Heart right ventricle (tissue), 16 donors: Measurements from ENCODE around the gene RBBP4. TPM values are rescaled to one million over a fixed set of nuclear protein-coding genes. Genes with fewer than 3 reads are reported as not detected.
"Not testable (repeated sequence)": the region's sequence is repeated elsewhere in the genome, so short reads cannot be mapped to it uniquely, and the experiment has no call there.

Source experiments
- ATAC-seq, 8 donors: fragments of 200-7000 bp; cut with Tn5 transposase; one replicate each; pipeline ENCODE4 v1.9.1; 2020; ENCODE audit warnings: mild to moderate bottlenecking in 8 of 8, moderate library complexity in 8 of 8, moderate number of reproducible peaks in 1 of 8
- DNase-seq, 2 donors: peaks; one replicate each; pipeline ENCODE4 v3.0.0-alpha.2; 2020
- H3K27ac ChIP-seq, 10 donors: fragments of 200-600 bp; sonication (generic) in 2 of 10; one replicate each; pipeline versions ENCODE4 v1.5.0 to v1.8.0; 2020 to 2022; ENCODE audit warnings: mild to moderate bottlenecking in 3 of 10
- H3K27me3 ChIP-seq, 7 donors: fragments of 200-600 bp; one replicate each; pipeline ENCODE4 v1.8.0; 2021 to 2022; ENCODE audit warnings: mild to moderate bottlenecking in 2 of 7
- H3K36me3 ChIP-seq, 9 donors: fragments of 200-600 bp; sonication (generic) in 1 of 9; one replicate each; pipeline versions ENCODE4 v1.5.0 to v1.8.0; 2020 to 2022; ENCODE audit warnings: mild to moderate bottlenecking in 2 of 9
- H3K4me1 ChIP-seq, 9 donors: fragments of 200-600 bp; sonication (generic) in 1 of 9; one replicate each; pipeline versions ENCODE4 v1.5.0 to v1.8.0; 2020 to 2022; ENCODE audit warnings: mild to moderate bottlenecking in 4 of 9
- H3K4me3 ChIP-seq, 10 donors: fragments of 200-600 bp; sonication (generic) in 2 of 10; one replicate each; pipeline versions ENCODE4 v1.5.0 to v1.8.0; 2020 to 2022; ENCODE audit warnings: mild to moderate bottlenecking in 7 of 10, moderate library complexity in 2 of 10
- H3K9me3 ChIP-seq, 11 donors: fragments of 200-600 bp in 10 of 11; sonication (generic) in 2 of 11; one replicate each; pipeline versions ENCODE4 v1.5.0 to v1.8.0; 2013 to 2022; ENCODE audit warnings: mild to moderate bottlenecking in 2 of 11, control low read depth in 1 of 11, moderate library complexity in 1 of 11
- CTCF ChIP-seq, 9 donors: fragments of 200-600 bp; sonication (generic) in 2 of 9; IDR thresholded peaks; one replicate each; pipeline versions ENCODE4 v1.5.0 to v1.8.0; 2021 to 2022; ENCODE audit warnings: antibody characterized with exemption in 9 of 9, mild to moderate bottlenecking in 5 of 9, moderate library complexity in 1 of 9
- WGBS, 2 donors: extraction: QIAGEN DNeasy Blood & Tissue Kit; methylation state at CpG; one replicate each; pipeline ENCODE4 v1.1.7; 2013; ENCODE audit warnings: inconsistent platforms in 1 of 2; 5-methylcytosine and 5-hydroxymethylcytosine counted together
- intact Hi-C, 10 donors: fragments of 100-400 bp; cut with DNase I; formaldehyde crosslinking; loops; one replicate each; pipeline versions ENCODE4 v1.11.1 to v1.14.2; 2022
- polyA plus RNA-seq, 2 donors: library from polyadenylated mRNA; stranded (reverse); fragments of 200-250 nt; gene quantifications; one replicate each; pipeline ENCODE4 v1.2.3, GENCODE V29; 2013
- total RNA-seq, 10 donors: library from RNA; stranded (reverse); fragmentation: NEBNext Ultra II Directional in 3 of 10; extraction: Animal tissue kit (Norgen Biotek cat#: 25700) in 3 of 10; gene quantifications; one replicate each; pipeline versions ENCODE4 v1.2.1 to v1.2.4, GENCODE V29; 2021 to 2023
- donor health status: Arrhythmogenic right ventricular cardiomyopathy.
- donor health status: ischemic (EF 13 %, LVEDD 7.1; RV severe dilation, severe dysfunction).
- donor health status: healthy with polysubstance abuse.
- donor health status: DM: no; HTN: yes; CAD: no.
- donor health status: DM: no; HTN: no; CAD: no.
- donor health status: ischemic (EF 25% LVEDD 6.9; RV normal size, moderate dysfunction).
- donor health status: ischemic (EF 25% LVEDD 5.7; RV mildly dilated, moderate dysfunction).
- donor health status: healthy.
- donor health status: DM: yes; HTN: yes; CAD: no.
- donor health status: Ischemic cardiomyopathy.
- donor health status: ischemic (EF 35%, LVEDD 5.7; RV mildly dilated, moderate dysfunction).
- donor health status: nonischemic (EF 11% LVEDD 7.7; RV severe dilation, severe dysfunction).
- donor health status: DM: yes; HTN: yes; CAD: no.
- donor health status: PGD.
- donor health status: ischemic (EF 29% LVEDD 5.4; RV normal size, mild dysfunction).
- donor health status: nonischemic (EF 23%, LVEDD 6.1; RV moderate dilation, normal function).

RBBP4 gene
- total and polyA plus RNA-seq, 12 donors: 17.9 to 119 (median 109) TPM

GRCh38 chr1:32709476-32709875, 58.5 kb downstream of the RBBP4 start:
- DNase-seq: no peak
- no peak for ATAC-seq
- Histone ChIP-seq H3K4me1 (peaks cover 0 to 12% (median 2%) of the 10 kb centered on the region in 9 donors), H3K4me3 (no peak overlapping the region), H3K27ac (no peak overlapping the region), H3K36me3 (no peaks in the 10 kb centered on the region), H3K9me3 (no peaks in the 10 kb centered on the region), H3K27me3 (peaks cover 0 to 2% (median 0%) of the 10 kb centered on the region in 7 donors)
- intact Hi-C loops: no loop called here
- TF ChIP-seq CTCF (IDR thresholded peaks at IDR 0.05): no peak
- WGBS, 2 donors: 66 to 77% methylated on average over 5 of the region's 5 CpGs

GRCh38 chr1:32711221-32711620, 60.2 kb downstream of the RBBP4 start:
- not testable (repeated sequence) for H3K9me3 ChIP-seq, H3K27me3 ChIP-seq, DNase-seq, H3K4me1 ChIP-seq, H3K4me3 ChIP-seq, H3K36me3 ChIP-seq, ATAC-seq
- H3K27ac ChIP-seq: peak overlapping the region in 1 of 10 donors; percentile 0
- WGBS, 2 donors: 76 to 81% methylated on average over 4 of the region's 4 CpGs
- intact Hi-C loops: loop anchor here in 8 of 10 donors (1.0 to 10.0 kb wide), 6 partner anchors 61 to 374 kb away; partner anchors contain the start of genes FNDC5 (in 6 of the 8) and AZIN2 (in 2 of the 8)

GRCh38 chr1:32713081-32713480, 62.1 kb downstream of the RBBP4 start:
- no peak overlapping the region for H3K27ac ChIP-seq
- ATAC-seq (no peak), DNase-seq (no peak)
- no peaks in the 10 kb centered on the region for H3K27me3 ChIP-seq
- peaks cover 0 to 10% (median 0%) of the 10 kb centered on the region in 9 donors for H3K4me1 ChIP-seq
- H3K4me3 ChIP-seq: no peak overlapping the region
- no peaks in the 10 kb centered on the region for H3K9me3 ChIP-seq
- no peak for TF ChIP-seq CTCF (IDR thresholded peaks at IDR 0.05)
- WGBS, 2 donors: 89 to 92% methylated on average over 10 of the region's 10 CpGs
- H3K36me3 ChIP-seq: no peaks in the 10 kb centered on the region
- intact Hi-C loops: loop anchor here (2.0 to 10.0 kb wide), 7 partner anchors 59 to 372 kb away; partner anchors contain the start of genes FNDC5 (in 6 of the 10) and AZIN2 (in 2 of the 10)

GRCh38 chr1:32714277-32714676, 63.3 kb downstream of the RBBP4 start:
- H3K27me3 ChIP-seq: no peaks in the 10 kb centered on the region
- intact Hi-C loops: loop anchor here in 8 of 10 donors (5.0 to 10.0 kb wide), 5 partner anchors 58 to 371 kb away; partner anchors contain the start of genes FNDC5 (in 6 of the 8) and AZIN2 (in 2 of the 8)

More at GRCh38 chr1:32714277-32714676, 63.3 kb downstream of the RBBP4 start:
- WGBS, 2 donors: 90 to 92% methylated on average over 4 of the region's 4 CpGs
- no peak overlapping the region for H3K4me3 ChIP-seq
- no peaks in the 10 kb centered on the region for H3K36me3 ChIP-seq
- no peaks in the 10 kb centered on the region for H3K9me3 ChIP-seq
- H3K4me1 ChIP-seq: peaks cover 0 to 10% (median 0%) of the 10 kb centered on the region in 9 donors
- TF ChIP-seq CTCF (IDR thresholded peaks at IDR 0.05): no peak
- H3K27ac ChIP-seq: no peak overlapping the region
- ATAC-seq (no peak), DNase-seq (no peak)
